KMS-11 (cell line): Measurements from ENCODE around the gene TGFB2.

ENCODE experiments used
- H2AFZ ChIP-seq: fragments of 200-600 bp; sonication (generic); 2 replicates; pipeline ENCODE4 v1.6.1; 2016; ENCODE audit warnings: antibody characterized with exemption, mixed run types, low read depth
- H3K27ac ChIP-seq: fragments of 200-600 bp; sonication (generic); 2 replicates; pipeline ENCODE4 v1.6.1; 2016; ENCODE audit warnings: mild to moderate bottlenecking, mixed run types
- H3K27me3 ChIP-seq: fragments of 200-600 bp; sonication (generic); 2 replicates; pipeline ENCODE4 v1.6.1; 2017; ENCODE audit warnings: mild to moderate bottlenecking, low read depth, mixed run types, moderate library complexity; ENCODE audit not compliant: insufficient read depth
- H3K36me3 ChIP-seq: fragments of 200-600 bp; sonication (generic); 2 replicates; pipeline ENCODE4 v1.6.1; 2017; ENCODE audit warnings: mild to moderate bottlenecking, mixed run types; ENCODE audit not compliant: insufficient read depth
- H3K4me1 ChIP-seq: fragments of 200-600 bp; sonication (generic); 2 replicates; pipeline ENCODE4 v1.6.1; 2016; ENCODE audit warnings: mild to moderate bottlenecking, low read depth, mixed run types; ENCODE audit not compliant: poor library complexity, severe bottlenecking
- H3K4me2 ChIP-seq: fragments of 200-600 bp; sonication (generic); 2 replicates; pipeline ENCODE4 v1.7.0; 2016; ENCODE audit warnings: mild to moderate bottlenecking, mixed run types
- H3K4me3 ChIP-seq: fragments of 200-600 bp; sonication (generic); IDR thresholded peaks from 2 replicates; pipeline ENCODE4 v1.6.1; 2017; ENCODE audit warnings: low read depth, low read length, mixed read lengths; ENCODE audit not compliant: insufficient read depth
- H3K79me2 ChIP-seq: fragments of 200-600 bp; sonication (generic); 2 replicates; pipeline ENCODE4 v1.6.1; 2016; ENCODE audit warnings: low read depth, mixed run types; ENCODE audit not compliant: insufficient read depth
- H3K9ac ChIP-seq: fragments of 200-600 bp; sonication (generic); 2 replicates; pipeline ENCODE4 v1.6.1; 2016; ENCODE audit warnings: mild to moderate bottlenecking, mixed run types
- H4K20me1 ChIP-seq: fragments of 200-600 bp; sonication (generic); 2 replicates; pipeline ENCODE4 v1.6.1; 2016; ENCODE audit warnings: mild to moderate bottlenecking, mixed run types; ENCODE audit not compliant: insufficient read depth
- CTCF ChIP-seq: fragments of 200-600 bp; sonication (generic); conservative IDR thresholded peaks from 2 replicates; pipeline ENCODE4 v1.6.1; 2017; ENCODE audit warnings: low read depth, mild to moderate bottlenecking, antibody characterized with exemption, low read length, moderate library complexity, mixed read lengths

TGFB2 gene

GRCh38 chr1:218298398-218298797 is 46.7 kb upstream of the TGFB2 start:
- no peak for TF ChIP-seq CTCF
- Histone ChIP-seq H3K27me3 (no peaks in the 10 kb centered on the region), H2AFZ (no peak overlapping the region), H3K4me1 (peaks cover 44% of the 10 kb centered on the region), H4K20me1 (peaks cover 15% of the 10 kb centered on the region; the same call in 1 of the 2 replicates), H3K9ac (no peak overlapping the region), H3K27ac (no peak overlapping the region), H3K4me2 (no peak overlapping the region), H3K4me3 (no peak overlapping the region), H3K79me2 (peaks cover 64% of the 10 kb centered on the region; the same call in 1 of the 2 replicates), H3K36me3 (no peaks in the 10 kb centered on the region)

- Histone ChIP-seq H2AFZ (no peak overlapping the region), H3K4me1 (peaks cover 54% of the 10 kb centered on the region), H3K27me3 (no peaks in the 10 kb centered on the region), H3K4me2 (no peak overlapping the region), H3K27ac (no peak overlapping the region), H3K4me3 (no peak overlapping the region), H3K9ac (no peak overlapping the region), H3K36me3 (no peaks in the 10 kb centered on the region), H3K79me2 (peaks cover 54% of the 10 kb centered on the region; the same call in 1 of the 2 replicates), H4K20me1 (peaks cover 15% of the 10 kb centered on the region; the same call in 1 of the 2 replicates)
- peak; percentile 62 for TF ChIP-seq CTCF
These were observed 45.7 kb upstream of the TGFB2 start for GRCh38 chr1:218299416-218299815.

- Histone ChIP-seq H3K36me3 (no peaks in the 10 kb centered on the region), H3K4me1 (peaks cover 72% of the 10 kb centered on the region), H3K27ac (no peak overlapping the region), H3K79me2 (peaks cover 41% of the 10 kb centered on the region; the same call in 1 of the 2 replicates), H3K4me3 (no peak overlapping the region), H2AFZ (no peak overlapping the region), H4K20me1 (peaks cover 15% of the 10 kb centered on the region; the same call in 1 of the 2 replicates), H3K27me3 (no peaks in the 10 kb centered on the region), H3K9ac (no peak overlapping the region), H3K4me2 (no peak overlapping the region)
- no peak for TF ChIP-seq CTCF
These were observed 43.9 kb upstream of the TGFB2 start for GRCh38 chr1:218301217-218301616.

- no peaks in the 10 kb centered on the region for H3K27me3 ChIP-seq
- TF ChIP-seq CTCF = no peak
- no peak overlapping the region for H3K27ac ChIP-seq
- peaks cover 81% of the 10 kb centered on the region for H3K4me1 ChIP-seq
- H3K4me2 ChIP-seq = no peak overlapping the region
- H2AFZ ChIP-seq = no peak overlapping the region
- no peak overlapping the region for H3K4me3 ChIP-seq
- no peaks in the 10 kb centered on the region for H3K36me3 ChIP-seq
- H4K20me1 ChIP-seq = peaks cover 15% of the 10 kb centered on the region; the same call in 1 of the 2 replicates
- no peak overlapping the region for H3K9ac ChIP-seq
- peaks cover 48% of the 10 kb centered on the region; the same call in 1 of the 2 replicates for H3K79me2 ChIP-seq
These were observed 43.0 kb upstream of the TGFB2 start for GRCh38 chr1:218302155-218302554.
